Measurements from ENCODE around the gene TRIO. TPM values are rescaled to one million over a fixed set of nuclear protein-coding genes. Genes with fewer than 3 reads are reported as not detected.

Gene TRIO
- total RNA-seq, 1 experiment from 2014 or later, result 99.8 TPM

GRCh38 chr5:14455814-14456321 lies 312.7 kb downstream of the TRIO start:
- H3K27me3 ChIP-seq (replicated peaks; ENCODE audit: insufficient read depth, low read depth, low read length, poor library complexity), result no peaks in the 10 kb centered on the region
- ChIA-PET CTCF (no interaction called here), POLR2A (ENCODE audit: low non-redundant PET) (no interaction called here)
- DNase-seq (ENCODE audit: low spot score), result no peak
- BruUV-seq (replicated peaks), result no TSS peak
- intact Hi-C loops (cut with micrococcal nuclease; ENCODE audit: unreplicated experiment), result no loop called here
- peaks cover 5% of the 10 kb centered on the region for H3K36me3 ChIP-seq (ENCODE audit: insufficient read depth, low read length, poor library complexity, severe bottlenecking)
- no peaks in the 10 kb centered on the region for H3K9me3 ChIP-seq (ENCODE audit: low read depth, low read length, poor library complexity, severe bottlenecking)
- no peak overlapping the region for H3K4me3 ChIP-seq (ENCODE audit: low read depth, low read length, poor library complexity, severe bottlenecking)
- peaks cover 42% of the 10 kb centered on the region for H3K4me1 ChIP-seq (ENCODE audit: insufficient read depth, low read length, poor library complexity, severe bottlenecking)
- no peak overlapping the region for H3K27ac ChIP-seq (ENCODE audit: low read depth, low read length, poor library complexity, severe bottlenecking)
- TF ChIP-seq CTCF (conservative IDR thresholded peaks at IDR 0.05; ENCODE audit: low read depth, low read length) (no peak), EZH2 (IDR thresholded peaks at IDR 0.05; ENCODE audit: borderline replicate concordance, low read depth, low read length, poor library complexity, severe bottlenecking) (no peak)

- H3K36me3 ChIP-seq (ENCODE audit: insufficient read depth, low read length, poor library complexity, severe bottlenecking), result peaks cover 19% of the 10 kb centered on the region
- ChIA-PET CTCF (no interaction called here), POLR2A (ENCODE audit: low non-redundant PET) (no interaction called here)
- no peak for TF ChIP-seq CTCF (conservative IDR thresholded peaks at IDR 0.05; ENCODE audit: low read depth, low read length)
- intact Hi-C loops (cut with micrococcal nuclease; ENCODE audit: unreplicated experiment), result no loop called here
- H3K4me3 ChIP-seq (ENCODE audit: low read depth, low read length, poor library complexity, severe bottlenecking), result no peak overlapping the region
- H3K27ac ChIP-seq (ENCODE audit: low read depth, low read length, poor library complexity, severe bottlenecking), result peak overlapping the region; percentile 23
- BruUV-seq (replicated peaks), result no TSS peak
- peaks cover 26% of the 10 kb centered on the region for H3K4me1 ChIP-seq (ENCODE audit: insufficient read depth, low read length, poor library complexity, severe bottlenecking)
- peak; percentile 67 for DNase-seq (ENCODE audit: low spot score)
- H3K9me3 ChIP-seq (ENCODE audit: low read depth, low read length, poor library complexity, severe bottlenecking), result no peaks in the 10 kb centered on the region
- H3K27me3 ChIP-seq (replicated peaks; ENCODE audit: insufficient read depth, low read depth, low read length, poor library complexity), result no peaks in the 10 kb centered on the region
Measured at GRCh38 chr5:14457476-14457875, 314.3 kb downstream of the TRIO start.

GRCh38 chr5:14458414-14458813 lies 315.3 kb downstream of the TRIO start:
- ChIA-PET CTCF (no interaction called here), POLR2A (ENCODE audit: low non-redundant PET) (no interaction called here)
- BruUV-seq (replicated peaks), result no TSS peak
- Histone ChIP-seq H3K4me3 (ENCODE audit: low read depth, low read length, poor library complexity, severe bottlenecking) (no peak overlapping the region), H3K9me3 (ENCODE audit: low read depth, low read length, poor library complexity, severe bottlenecking) (no peaks in the 10 kb centered on the region), H3K27me3 (replicated peaks; ENCODE audit: insufficient read depth, low read depth, low read length, poor library complexity) (no peaks in the 10 kb centered on the region), H3K4me1 (ENCODE audit: insufficient read depth, low read length, poor library complexity, severe bottlenecking) (peaks cover 16% of the 10 kb centered on the region), H3K36me3 (ENCODE audit: insufficient read depth, low read length, poor library complexity, severe bottlenecking) (peaks cover 19% of the 10 kb centered on the region), H3K27ac (ENCODE audit: low read depth, low read length, poor library complexity, severe bottlenecking) (no peak overlapping the region)
- no peak for DNase-seq (ENCODE audit: low spot score)
- intact Hi-C loops (cut with micrococcal nuclease; ENCODE audit: unreplicated experiment), result no loop called here
- TF ChIP-seq EZH2 (IDR thresholded peaks at IDR 0.05; ENCODE audit: borderline replicate concordance, low read depth, low read length, poor library complexity, severe bottlenecking) (no peak), CTCF (conservative IDR thresholded peaks at IDR 0.05; ENCODE audit: low read depth, low read length) (no peak)

Measured in A673 (cell line).